HEK293 (cell line): Measurements from ENCODE around the gene SBSN.

Source experiments
- CTCF ChIA-PET: fragments of 350-600 bp; formaldehyde crosslinking; extraction: SDS; loops from one replicate; lab custom pipeline; 2021; ENCODE audit warnings: antibody characterized with exemption; lab: Yijun Ruan, JAX
- POLR2A ChIA-PET: fragments of 300-600 bp; formaldehyde crosslinking; extraction: SDS; loops from one replicate; lab custom pipeline; 2020; ENCODE audit warnings: antibody characterized with exemption, inconsistent platforms; lab: Yijun Ruan, JAX
- H3K27ac ChIP-seq: fragments of 200-500 bp; sonication (Bioruptor generic); 2 replicates; pipeline ENCODE4 v1.5.1; 2014; ENCODE audit warnings: low read depth, low read length, control low read depth, inconsistent platforms; ENCODE audit errors: extremely low read depth
- H3K36me3 ChIP-seq, 2 experiments: fragments of 200-500 bp in 1 of 2; sonication (Bioruptor generic) in 1 of 2; 1 replicate in 1 of 2; 2 replicates in 1 of 2; pipeline ENCODE4 v1.5.1; 2014 to 2017; ENCODE audit warnings: inconsistent platforms in 2 of 2, low read length in 2 of 2; ENCODE audit not compliant: control insufficient read depth in 2 of 2, insufficient read depth in 1 of 2
- H3K4me1 ChIP-seq: fragments of 200-500 bp; sonication (Bioruptor generic); 2 replicates; pipeline ENCODE4 v1.5.1; 2014; ENCODE audit warnings: mild to moderate bottlenecking, low read length, inconsistent platforms; ENCODE audit not compliant: control insufficient read depth, insufficient read depth
- H3K4me3 ChIP-seq: 2 replicates; pipeline ENCODE4 v1.5.1; 2011; ENCODE audit warnings: low read depth, mild to moderate bottlenecking, control low read depth, low read length, moderate library complexity
- H3K9me3 ChIP-seq: fragments of 200-500 bp; sonication (Bioruptor generic); 2 replicates; pipeline ENCODE4 v1.5.1; 2014; ENCODE audit warnings: low read depth, low read length, inconsistent platforms; ENCODE audit not compliant: control insufficient read depth, insufficient read depth
- GLI2 ChIP-seq: fragments of 450-650 bp; formaldehyde crosslinking; IDR thresholded peaks from 2 replicates; pipeline ENCODE4; 2017; ENCODE audit warnings: missing biosample characterization, missing genetic modification characterization, low read depth, borderline replicate concordance
- MZF1 ChIP-seq: fragments of 450-650 bp; formaldehyde crosslinking; IDR thresholded peaks from 2 replicates; pipeline ENCODE4 v1.5.1; 2017; ENCODE audit warnings: missing biosample characterization, missing genetic modification characterization, borderline replicate concordance
- SCRT1 ChIP-seq: fragments of 450-650 bp; formaldehyde crosslinking; IDR thresholded peaks from 2 replicates; pipeline ENCODE4 v1.5.1; 2016; ENCODE audit warnings: missing biosample characterization, missing genetic modification characterization, borderline replicate concordance
- SCRT2 ChIP-seq: fragments of 450-650 bp; formaldehyde crosslinking; IDR thresholded peaks from 2 replicates; pipeline ENCODE4 v1.5.1; 2016; ENCODE audit warnings: missing biosample characterization, missing genetic modification characterization
- ZBTB48 ChIP-seq: fragments of 450-650 bp; formaldehyde crosslinking; IDR thresholded peaks from 2 replicates; pipeline ENCODE4 v1.5.1; 2016; ENCODE audit warnings: missing biosample characterization, missing genetic modification characterization
- ZFHX2 ChIP-seq: fragments of 450-650 bp; formaldehyde crosslinking; conservative IDR thresholded peaks from 2 replicates; pipeline ENCODE4 v1.5.1; 2016; ENCODE audit warnings: missing biosample characterization, missing genetic modification characterization
- ZNF138 ChIP-seq: fragments of 450-650 bp; formaldehyde crosslinking; IDR thresholded peaks from 2 replicates; pipeline ENCODE4 v1.5.1; 2016; ENCODE audit warnings: missing biosample characterization, missing genetic modification characterization, borderline replicate concordance
- ZNF155 ChIP-seq: fragments of 450-650 bp; formaldehyde crosslinking; IDR thresholded peaks from 2 replicates; pipeline ENCODE4 v1.5.1; 2016; ENCODE audit warnings: missing biosample characterization, missing genetic modification characterization
- ZNF23 ChIP-seq: fragments of 450-650 bp; formaldehyde crosslinking; IDR thresholded peaks from 2 replicates; pipeline ENCODE4 v1.5.1; 2016; ENCODE audit warnings: missing biosample characterization, missing genetic modification characterization, borderline replicate concordance
- ZNF416 ChIP-seq: fragments of 450-650 bp; formaldehyde crosslinking; IDR thresholded peaks from 2 replicates; pipeline ENCODE4 v1.5.1; 2016; ENCODE audit warnings: missing biosample characterization, missing genetic modification characterization
- ZNF571 ChIP-seq: fragments of 450-650 bp; formaldehyde crosslinking; IDR thresholded peaks from 2 replicates; pipeline ENCODE4 v1.5.0; 2017; ENCODE audit warnings: missing biosample characterization, missing genetic modification characterization
- ZNF623 ChIP-seq: fragments of 450-650 bp; formaldehyde crosslinking; IDR thresholded peaks from 2 replicates; pipeline ENCODE4 v1.5.1; 2016; ENCODE audit warnings: missing biosample characterization, missing genetic modification characterization
- ZNF658 ChIP-seq: fragments of 450-650 bp; formaldehyde crosslinking; IDR thresholded peaks from 2 replicates; pipeline ENCODE4; 2016; ENCODE audit warnings: missing biosample characterization, missing genetic modification characterization
- ZNF76 ChIP-seq: fragments of 450-650 bp; formaldehyde crosslinking; IDR thresholded peaks from 2 replicates; pipeline ENCODE4; 2016; ENCODE audit warnings: low read depth, missing biosample characterization, missing genetic modification characterization, borderline replicate concordance
- ZNF843 ChIP-seq: fragments of 450-650 bp; formaldehyde crosslinking; IDR thresholded peaks from 2 replicates; pipeline ENCODE4 v1.5.1; 2016; ENCODE audit warnings: missing biosample characterization, missing genetic modification characterization
- TF ChIP-seq, protein P1 (sequence below): fragments of 450-650 bp; formaldehyde crosslinking; IDR thresholded peaks from 2 replicates; pipeline ENCODE4 v1.5.1; 2016; ENCODE audit warnings: missing biosample characterization, missing genetic modification characterization

Gene SBSN

DNA sequence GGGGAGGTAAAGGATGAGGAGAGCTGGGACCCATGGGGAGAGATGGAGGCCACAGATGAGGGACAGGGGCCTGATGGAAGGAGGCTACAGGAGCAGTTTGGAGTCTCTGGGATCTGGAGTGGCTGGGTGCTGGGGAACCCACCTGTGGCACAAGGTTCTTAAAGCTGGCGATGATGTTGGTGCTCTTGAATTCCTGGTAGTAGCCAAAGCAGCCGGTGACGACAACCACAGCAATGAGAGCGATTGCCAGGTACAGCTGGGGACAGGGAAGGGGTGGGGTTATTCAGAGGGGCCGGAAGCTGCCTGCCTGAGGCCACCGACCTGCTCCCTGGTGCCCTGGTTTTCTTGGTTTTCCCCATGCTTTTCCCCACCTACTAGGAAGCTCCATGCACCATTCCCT, 32.6 kb upstream of the SBSN start:
- TF ChIP-seq SCRT2 (peak; percentile 86), SCRT1 (tag by site-specific recombination) (peak; percentile 18; the same call in 1 of the 2 replicates), ZNF155 (no peak)
- ChIA-PET CTCF (interaction anchor here (0.6 to 1.8 kb wide), 3 partner anchors 12 to 259 kb away, joined by 3 to 7 read pairs (median 4); no protein-coding TSS in a partner anchor), POLR2A (interaction anchor here (0.6 to 0.8 kb wide), 2 partner anchors 83 to 132 kb away, joined by 3 to 5 read pairs; no protein-coding TSS in a partner anchor)
- Histone ChIP-seq H3K4me1 (peaks cover 10% of the 10 kb centered on the region), H3K4me3 (no peak overlapping the region), H3K27ac (no peak overlapping the region), H3K9me3 (no peaks in the 10 kb centered on the region; the same call in 1 of the 2 replicates), H3K36me3 (no peaks in the 10 kb centered on the region)

DNA sequence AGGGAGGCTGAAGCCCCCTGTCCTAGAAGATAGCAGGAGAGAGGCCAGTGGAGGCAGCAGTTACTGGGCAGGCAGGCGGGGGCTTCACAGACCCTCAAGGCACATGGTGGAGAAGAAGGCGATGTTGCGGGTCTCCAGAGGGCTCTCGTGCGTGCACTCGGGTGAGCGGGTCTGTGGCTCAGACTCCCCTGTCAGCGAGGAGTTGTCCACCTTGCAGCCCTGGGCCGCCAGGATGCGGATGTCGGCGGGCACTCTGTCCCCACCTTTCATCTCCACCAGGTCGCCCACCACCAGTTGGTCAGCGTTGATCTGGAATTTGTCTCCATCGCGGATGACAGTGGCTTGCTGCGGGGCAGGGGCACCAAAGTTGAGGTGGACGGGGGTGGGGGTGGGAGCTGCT, 32.2 kb upstream of the SBSN start:
- ChIA-PET POLR2A (interaction anchor here (0.6 kb wide), 1 partner anchor 132 kb away, joined by 5 read pairs; no protein-coding TSS in a partner anchor), CTCF (interaction anchor here (1.8 kb wide), 1 partner anchor 12 kb away, joined by 7 read pairs; no protein-coding TSS in a partner anchor)
- Histone ChIP-seq H3K36me3 (no peaks in the 10 kb centered on the region), H3K27ac (no peak overlapping the region), H3K9me3 (no peaks in the 10 kb centered on the region; the same call in 1 of the 2 replicates), H3K4me1 (peaks cover 10% of the 10 kb centered on the region), H3K4me3 (no peak overlapping the region)
- TF ChIP-seq ZNF23 (tag by site-specific recombination) (no peak), ZNF843 (no peak), ZNF571 (no peak), ZNF658 (no peak)

DNA sequence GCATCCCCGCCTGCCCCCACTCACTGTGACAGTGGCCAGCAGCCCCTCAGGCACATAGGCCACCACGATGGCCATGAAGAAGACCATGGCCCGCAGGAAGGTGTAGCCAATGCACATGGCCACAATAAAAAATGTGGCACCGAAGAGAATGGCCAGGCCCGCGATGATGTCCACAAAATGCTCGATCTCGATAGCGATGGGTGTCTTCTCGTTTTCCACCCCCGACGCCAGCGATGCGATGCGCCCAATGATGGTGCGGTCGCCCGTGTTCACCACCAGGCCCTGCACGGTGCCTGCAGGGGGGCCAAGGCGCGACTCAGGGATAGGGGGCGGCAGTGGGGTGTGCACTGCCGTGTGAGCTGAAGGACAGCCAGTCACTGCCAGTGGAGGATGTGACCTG, 31.7 kb upstream of the SBSN start:
- no peak overlapping the region for H3K27ac ChIP-seq
- H3K4me3 ChIP-seq, result no peak overlapping the region
- H3K36me3 ChIP-seq, result no peaks in the 10 kb centered on the region
- H3K4me1 ChIP-seq, result peaks cover 10% of the 10 kb centered on the region
- ChIA-PET POLR2A (interaction anchor here (0.5 to 1.2 kb wide), 2 partner anchors 88 to 376 kb away, joined by 3 to 4 read pairs; partner anchors contain the start of gene COX6B1), CTCF (interaction anchor here (0.6 to 4.7 kb wide), 2 partner anchors 12 to 101 kb away, joined by 4 to 53 read pairs; no protein-coding TSS in a partner anchor)
- TF ChIP-seq GLI2, result no peak
- TF ChIP-seq ZNF76 (tag by site-specific recombination), result no peak
- H3K9me3 ChIP-seq, result no peaks in the 10 kb centered on the region; the same call in 1 of the 2 replicates

DNA sequence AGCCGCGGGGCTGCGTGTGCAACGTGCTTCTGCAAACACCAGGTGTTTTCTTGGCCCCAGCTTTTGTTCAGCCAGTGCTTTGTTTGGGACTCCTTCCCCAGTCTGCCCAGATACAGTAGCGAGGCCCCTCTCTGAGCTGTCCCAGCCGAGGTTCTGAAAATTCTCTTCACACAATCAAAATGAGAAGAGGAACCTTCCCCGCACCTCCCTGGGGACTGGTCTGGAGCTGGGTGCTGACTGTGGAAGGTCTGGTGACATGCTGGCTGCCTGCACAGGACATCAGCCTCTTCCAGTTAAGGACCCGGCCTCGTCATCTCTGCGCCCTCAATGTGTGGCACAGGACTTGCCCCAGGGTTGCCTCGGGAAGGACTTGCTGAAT, 31.2 kb upstream of the SBSN start:
- TF ChIP-seq ZNF416 (tag by site-specific recombination) (no peak), ZBTB48 (no peak), ZFHX2 (no peak), MZF1 (tag by site-specific recombination) (no peak), ZNF138 (tag by site-specific recombination) (no peak), ZNF571 (no peak), ZNF623 (tag by site-specific recombination) (no peak)
- TF ChIP-seq, protein P1, sequence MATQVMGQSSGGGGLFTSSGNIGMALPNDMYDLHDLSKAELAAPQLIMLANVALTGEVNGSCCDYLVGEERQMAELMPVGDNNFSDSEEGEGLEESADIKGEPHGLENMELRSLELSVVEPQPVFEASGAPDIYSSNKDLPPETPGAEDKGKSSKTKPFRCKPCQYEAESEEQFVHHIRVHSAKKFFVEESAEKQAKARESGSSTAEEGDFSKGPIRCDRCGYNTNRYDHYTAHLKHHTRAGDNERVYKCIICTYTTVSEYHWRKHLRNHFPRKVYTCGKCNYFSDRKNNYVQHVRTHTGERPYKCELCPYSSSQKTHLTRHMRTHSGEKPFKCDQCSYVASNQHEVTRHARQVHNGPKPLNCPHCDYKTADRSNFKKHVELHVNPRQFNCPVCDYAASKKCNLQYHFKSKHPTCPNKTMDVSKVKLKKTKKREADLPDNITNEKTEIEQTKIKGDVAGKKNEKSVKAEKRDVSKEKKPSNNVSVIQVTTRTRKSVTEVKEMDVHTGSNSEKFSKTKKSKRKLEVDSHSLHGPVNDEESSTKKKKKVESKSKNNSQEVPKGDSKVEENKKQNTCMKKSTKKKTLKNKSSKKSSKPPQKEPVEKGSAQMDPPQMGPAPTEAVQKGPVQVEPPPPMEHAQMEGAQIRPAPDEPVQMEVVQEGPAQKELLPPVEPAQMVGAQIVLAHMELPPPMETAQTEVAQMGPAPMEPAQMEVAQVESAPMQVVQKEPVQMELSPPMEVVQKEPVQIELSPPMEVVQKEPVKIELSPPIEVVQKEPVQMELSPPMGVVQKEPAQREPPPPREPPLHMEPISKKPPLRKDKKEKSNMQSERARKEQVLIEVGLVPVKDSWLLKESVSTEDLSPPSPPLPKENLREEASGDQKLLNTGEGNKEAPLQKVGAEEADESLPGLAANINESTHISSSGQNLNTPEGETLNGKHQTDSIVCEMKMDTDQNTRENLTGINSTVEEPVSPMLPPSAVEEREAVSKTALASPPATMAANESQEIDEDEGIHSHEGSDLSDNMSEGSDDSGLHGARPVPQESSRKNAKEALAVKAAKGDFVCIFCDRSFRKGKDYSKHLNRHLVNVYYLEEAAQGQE (tag by site-specific recombination), result peak; percentile 90
- ChIA-PET CTCF (interaction anchor here (0.6 to 4.7 kb wide), 5 partner anchors 11 to 264 kb away, joined by 3 to 53 read pairs (median 4); no protein-coding TSS in a partner anchor), POLR2A (interaction anchor here (1.2 kb wide), 1 partner anchor 89 kb away, joined by 4 read pairs; the partner anchor contains the start of gene COX6B1)
- no peaks in the 10 kb centered on the region for H3K36me3 ChIP-seq
- H3K4me1 ChIP-seq, result peaks cover 10% of the 10 kb centered on the region
- no peak overlapping the region for H3K27ac ChIP-seq
- H3K4me3 ChIP-seq, result no peak overlapping the region
- no peaks in the 10 kb centered on the region; the same call in 1 of the 2 replicates for H3K9me3 ChIP-seq
